ENCODE data around the gene HCRTR1. TPM values are rescaled to one million over a fixed set of nuclear protein-coding genes. Genes with fewer than 3 reads are reported as not detected.

Gene HCRTR1
- total and polyA plus RNA-seq, 10 of the 15 experiments (the other 5 are each of a cell fraction or from before 2014, with no cell fraction given): not detected

GRCh38 chr1:31637915-31638673 lies 20.6 kb downstream of the HCRTR1 start:
- ChIA-PET RAD21 (ENCODE audit: unreplicated experiment) (interaction anchor here (0.6 to 1.7 kb wide), 10 partner anchors 13 to 360 kb away, joined by 3 to 7 read pairs (median 4); partner anchors contain the start of gene COL16A1), SMC1A (ENCODE audit: uncharacterized antibody, unreplicated experiment) (interaction anchor here (0.6 to 4.0 kb wide), 13 partner anchors 13 to 245 kb away, joined by 3 to 19 read pairs (median 3); partner anchors contain the start of gene HCRTR1), CTCF (interaction anchor here (0.6 to 7.1 kb wide), 10 partner anchors 8 to 261 kb away, joined by 3 to 47 read pairs (median 6); partner anchors contain the start of gene HCRTR1), POLR2A (interaction anchor here (0.6 to 2.6 kb wide), 7 partner anchors 10 to 376 kb away, joined by 3 to 9 read pairs (median 3); no protein-coding TSS in a partner anchor)
- peak overlapping the region; percentile 56 for H3K4me2 ChIP-seq (ENCODE audit: control insufficient read depth, insufficient read depth)
- H3K27ac ChIP-seq (ENCODE audit: control insufficient read depth, insufficient read depth): peak overlapping the region; percentile 27
- H3K4me3 ChIP-seq: no peak overlapping the region; the same call in 1 of the 2 replicates
- no peak overlapping the region for H3K9ac ChIP-seq (ENCODE audit: control insufficient read depth, insufficient read depth, low read length)
- H3K9me3 ChIP-seq (replicated peaks; ENCODE audit: control insufficient read depth, insufficient read depth, low read length): no peaks in the 10 kb centered on the region
- H3K79me2 ChIP-seq (ENCODE audit: control insufficient read depth, insufficient read depth, low read length): peaks cover 55% of the 10 kb centered on the region
- 26% methylated on average over 5 of the region's 5 CpGs for WGBS (ENCODE audit: insufficient coverage, insufficient replicate concordance, low lambda C conversion rate, missing lambda C conversion rate)
- BruUV-seq (replicated peaks): no TSS peak
- DNase-seq (ENCODE audit: low read depth, low spot score) (peak; percentile 13), FAIRE-seq (no peak), ATAC-seq (peak; percentile 74)
- H2AFZ ChIP-seq (ENCODE audit: control insufficient read depth, low read depth, low read length): no peak overlapping the region
- H4K20me1 ChIP-seq (ENCODE audit: control insufficient read depth, insufficient read depth): no peaks in the 10 kb centered on the region; the same call in 1 of the 2 replicates
- intact Hi-C loops (cut with micrococcal nuclease; ENCODE audit: unreplicated experiment) (loop anchor here (5.0 kb wide), 1 partner anchor 76 kb away; no protein-coding TSS in a partner anchor), in situ Hi-C loops (cut with MboI) (no loop called here)
- no peaks in the 10 kb centered on the region for H3K27me3 ChIP-seq (replicated peaks in 1 of 2; ENCODE audit: control insufficient read depth in 2 of 2, insufficient read depth in 2 of 2, low read length in 1 of 2)
- H3K4me1 ChIP-seq (ENCODE audit: control insufficient read depth, insufficient read depth, low read length): peaks cover 5% of the 10 kb centered on the region; the same call in 1 of the 2 replicates
- H3K36me3 ChIP-seq (ENCODE audit: control insufficient read depth in 2 of 2, insufficient read depth in 2 of 2, low read length in 1 of 2): peaks cover 2 to 11% of the 10 kb centered on the region in 2 experiments; a peak in 3 of 4 replicates
- TF ChIP-seq BRCA1 (IDR thresholded peaks at IDR 0.05; ENCODE audit: low read depth, low read length): no peak
- no peak for TF ChIP-seq MLLT1 (IDR thresholded peaks at IDR 0.05)
- peak in 1 of 2 experiments; percentile 16; a peak in 1 of 4 replicates for TF ChIP-seq BHLHE40 (IDR thresholded peaks at IDR 0.05; ENCODE audit: borderline replicate concordance in 1 of 2, low read depth in 2 of 2, low read length in 1 of 2)
- no peak for TF ChIP-seq SREBF2 (IDR thresholded peaks at IDR 0.05; ENCODE audit: low read length)
- no peak for TF ChIP-seq SIN3A (IDR thresholded peaks at IDR 0.05; ENCODE audit: low read depth, low read length)
- TF ChIP-seq RELB (IDR thresholded peaks at IDR 0.05; ENCODE audit: low read depth): no peak
- TF ChIP-seq SUPT20H (IDR thresholded peaks at IDR 0.05; ENCODE audit: borderline replicate concordance, control insufficient read depth, low read depth, low read length): no peak
- TF ChIP-seq NFYB (IDR thresholded peaks at IDR 0.05; ENCODE audit: insufficient read depth, low read depth, low read length): no peak
- no peak for TF ChIP-seq E2F4 (IDR thresholded peaks at IDR 0.05; ENCODE audit: low read depth, low read length)
- TF ChIP-seq NBN (IDR thresholded peaks at IDR 0.05): no peak
- no peak for TF ChIP-seq TAF1 (IDR thresholded peaks at IDR 0.05; ENCODE audit: borderline replicate concordance, low read depth, low read length)
- no peak for TF ChIP-seq POU2F2 (IDR thresholded peaks at IDR 0.05; ENCODE audit: borderline replicate concordance, low read depth, low read length)
- no peak for TF ChIP-seq HDAC6 (IDR thresholded peaks at IDR 0.05; ENCODE audit: unreplicated experiment)
- no peak for TF ChIP-seq BCL3 (IDR thresholded peaks at IDR 0.05; ENCODE audit: borderline replicate concordance, insufficient read depth, low read depth, low read length, poor library complexity, severe bottlenecking)
- no peak for TF ChIP-seq TBL1XR1 (IDR thresholded peaks at IDR 0.05; ENCODE audit: low read depth, low read length)
